Trophoblast cell (in vitro differentiated cells and primary cell): Measurements from ENCODE around the gene ARHGAP6.

Source experiments
- DNase-seq, 2 donors: peaks; one replicate each; pipeline ENCODE4 v3.0.0-alpha.2; 2016
- H2AFZ ChIP-seq: 2 replicates; pipeline ENCODE4 v1.6.1; 2013; ENCODE audit warnings: low read length, moderate library complexity, mild to moderate bottlenecking; ENCODE audit not compliant: insufficient read depth, poor library complexity
- H2AK5ac ChIP-seq: 2 replicates; pipeline ENCODE4 v1.6.1; 2013; ENCODE audit warnings: mild to moderate bottlenecking, low read length
- H2BK120ac ChIP-seq: 2 replicates; pipeline ENCODE4 v1.6.1; 2013; ENCODE audit warnings: low read length, mild to moderate bottlenecking, moderate library complexity; ENCODE audit not compliant: insufficient read depth, poor library complexity
- H2BK12ac ChIP-seq: 2 replicates; pipeline ENCODE4 v1.6.1; 2013; ENCODE audit warnings: mild to moderate bottlenecking, low read length, moderate library complexity
- H2BK5ac ChIP-seq: 2 replicates; pipeline ENCODE4 v1.6.1; 2013; ENCODE audit warnings: low read length, low read depth, moderate library complexity, mild to moderate bottlenecking; ENCODE audit not compliant: poor library complexity
- H3K14ac ChIP-seq: 2 replicates; pipeline ENCODE4 v1.6.1; 2013; ENCODE audit warnings: mild to moderate bottlenecking, low read length
- H3K18ac ChIP-seq: 2 replicates; pipeline ENCODE4 v1.6.1; 2013; ENCODE audit warnings: mild to moderate bottlenecking, low read length
- H3K23ac ChIP-seq: 2 replicates; pipeline ENCODE4 v1.6.1; 2013; ENCODE audit warnings: low read length
- H3K27ac ChIP-seq: 2 replicates; pipeline ENCODE4 v1.5.1; 2013; ENCODE audit warnings: low read depth, mild to moderate bottlenecking, inconsistent platforms, low read length, moderate library complexity
- H3K27me3 ChIP-seq: 2 replicates; pipeline ENCODE4 v1.6.1; 2013; ENCODE audit warnings: inconsistent platforms, mild to moderate bottlenecking, low read length, moderate library complexity; ENCODE audit not compliant: insufficient read depth
- H3K36me3 ChIP-seq, 2 experiments: 1 replicate in 1 of 2; 2 replicates in 1 of 2; pipeline ENCODE4 v1.6.1; 2013; ENCODE audit warnings: low read length in 2 of 2, mild to moderate bottlenecking in 2 of 2, moderate library complexity in 1 of 2; ENCODE audit not compliant: insufficient read depth in 2 of 2, control insufficient read depth in 1 of 2
- H3K4ac ChIP-seq: 2 replicates; pipeline ENCODE4 v1.6.1; 2013; ENCODE audit warnings: low read depth, mild to moderate bottlenecking, low read length, moderate library complexity
- H3K4me1 ChIP-seq, 2 experiments: 1 replicate in 1 of 2; 2 replicates in 1 of 2; pipeline ENCODE4 v1.6.1; 2013; ENCODE audit warnings: low read length in 2 of 2, mild to moderate bottlenecking in 2 of 2, moderate library complexity in 1 of 2; ENCODE audit not compliant: insufficient read depth in 2 of 2, control insufficient read depth in 1 of 2
- H3K4me2 ChIP-seq: 2 replicates; pipeline ENCODE4 v1.6.1; 2013; ENCODE audit warnings: inconsistent platforms, mild to moderate bottlenecking, low read length, moderate library complexity
- H3K4me3 ChIP-seq: 2 replicates; pipeline ENCODE4 v1.5.1; 2013; ENCODE audit warnings: mild to moderate bottlenecking, low read depth, low read length, inconsistent platforms
- H3K79me1 ChIP-seq: one replicate; pipeline ENCODE4 v1.6.1; 2013; ENCODE audit warnings: low read length
- H3K79me2 ChIP-seq: 2 replicates; pipeline ENCODE4 v1.6.1; 2013; ENCODE audit warnings: low read length, mild to moderate bottlenecking; ENCODE audit not compliant: control insufficient read depth, insufficient read depth, poor library complexity
- H3K9ac ChIP-seq: 2 replicates; pipeline ENCODE4 v1.6.1; 2013; ENCODE audit warnings: mild to moderate bottlenecking, low read length
- H3K9me3 ChIP-seq: 2 replicates; pipeline ENCODE4 v1.6.1; 2013; ENCODE audit warnings: low read depth, mild to moderate bottlenecking, control low read depth, inconsistent platforms, low read length; ENCODE audit not compliant: insufficient read depth
- H4K12ac ChIP-seq: 2 replicates; pipeline ENCODE4 v1.6.1; 2013; ENCODE audit warnings: low read depth, mild to moderate bottlenecking, low read length, moderate library complexity
- H4K8ac ChIP-seq: 2 replicates; pipeline ENCODE4 v1.6.1; 2013; ENCODE audit warnings: low read depth, mild to moderate bottlenecking, low read length, moderate library complexity
- H4K91ac ChIP-seq: one replicate; pipeline ENCODE4 v1.6.1; 2013; ENCODE audit warnings: low read depth, mild to moderate bottlenecking, low read length, moderate library complexity
- WGBS: extraction: QIAGEN DNeasy Blood & Tissue Kit; methylation state at CpG from one replicate; pipeline ENCODE4 v1.1.7; 2013; ENCODE audit warnings: missing lambda C conversion rate; ENCODE audit not compliant: insufficient read length, insufficient coverage; ENCODE audit errors: extremely low coverage; 5-methylcytosine and 5-hydroxymethylcytosine counted together

The ARHGAP6 gene

DNA sequence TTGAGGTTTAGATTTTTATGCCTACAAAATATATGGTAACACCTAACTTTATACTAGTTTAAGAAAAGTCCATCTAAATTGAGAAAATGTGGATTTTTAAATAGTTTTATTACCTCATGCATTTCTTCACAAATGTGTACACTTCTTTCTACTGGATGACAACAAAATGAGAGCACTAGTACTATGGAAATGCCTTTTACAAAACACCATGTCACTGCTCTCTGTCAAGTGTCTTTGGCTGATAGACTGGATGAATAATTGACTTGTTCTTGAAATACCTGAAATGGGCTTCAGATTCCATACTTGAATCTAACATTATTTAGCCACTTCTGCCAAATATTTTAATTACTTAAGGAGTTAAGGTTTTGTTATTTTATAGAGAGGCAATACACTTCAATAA lies 323.0 kb downstream of the ARHGAP6 start:
- Histone ChIP-seq H3K27me3 (no peaks in the 10 kb centered on the region), H3K9me3 (no peaks in the 10 kb centered on the region), H3K79me2 (no peaks in the 10 kb centered on the region), H4K12ac (no peak overlapping the region), H3K36me3 (no peaks in the 10 kb centered on the region), H3K4me2 (no peak overlapping the region), H2BK5ac (no peak overlapping the region), H2AFZ (no peak overlapping the region), H3K4me3 (no peak overlapping the region), H2BK120ac (no peak overlapping the region), H3K4ac (no peak overlapping the region), H3K4me1 (no peaks in the 10 kb centered on the region), H3K27ac (no peak overlapping the region), H3K23ac (no peak overlapping the region), H3K14ac (no peak overlapping the region), H2AK5ac (no peak overlapping the region), H3K9ac (no peak overlapping the region), H2BK12ac (no peak overlapping the region), H4K8ac (no peak overlapping the region), H4K91ac (no peak overlapping the region), H3K79me1 (no peaks in the 10 kb centered on the region), H3K18ac (no peak overlapping the region)
- DNase-seq, result no peak

- H3K14ac ChIP-seq, result no peak overlapping the region
- no peak overlapping the region for H3K9ac ChIP-seq
- H3K79me1 ChIP-seq, result no peaks in the 10 kb centered on the region
- H2AFZ ChIP-seq, result no peak overlapping the region
- H3K4me3 ChIP-seq, result no peak overlapping the region
- no peak overlapping the region for H2BK12ac ChIP-seq
- no peak overlapping the region for H3K4me2 ChIP-seq
- H2BK120ac ChIP-seq, result no peak overlapping the region
- no peaks in the 10 kb centered on the region for H3K36me3 ChIP-seq
- peak; percentile 68 to 75 for DNase-seq
- no peak overlapping the region for H4K12ac ChIP-seq
- H4K8ac ChIP-seq, result no peak overlapping the region
- no peak overlapping the region for H2BK5ac ChIP-seq
- H3K4me1 ChIP-seq, result no peaks in the 10 kb centered on the region
- H3K18ac ChIP-seq, result no peak overlapping the region
- no peaks in the 10 kb centered on the region for H3K9me3 ChIP-seq
- no peak overlapping the region for H4K91ac ChIP-seq
- no peaks in the 10 kb centered on the region for H3K27me3 ChIP-seq
- H3K79me2 ChIP-seq, result no peaks in the 10 kb centered on the region
- WGBS, result no CpG with 5 or more reads among the region's 10 CpGs
- H2AK5ac ChIP-seq, result no peak overlapping the region
- H3K4ac ChIP-seq, result no peak overlapping the region
- H3K23ac ChIP-seq, result no peak overlapping the region
- no peak overlapping the region for H3K27ac ChIP-seq
These were observed 324.2 kb downstream of the ARHGAP6 start for GRCh38 chrX:11341274-11342201.

GRCh38 chrX:11337292-11338009 lies 328.3 kb downstream of the ARHGAP6 start:
- Histone ChIP-seq H3K9ac (no peak overlapping the region), H3K4me2 (no peak overlapping the region), H3K14ac (no peak overlapping the region)

DNA sequence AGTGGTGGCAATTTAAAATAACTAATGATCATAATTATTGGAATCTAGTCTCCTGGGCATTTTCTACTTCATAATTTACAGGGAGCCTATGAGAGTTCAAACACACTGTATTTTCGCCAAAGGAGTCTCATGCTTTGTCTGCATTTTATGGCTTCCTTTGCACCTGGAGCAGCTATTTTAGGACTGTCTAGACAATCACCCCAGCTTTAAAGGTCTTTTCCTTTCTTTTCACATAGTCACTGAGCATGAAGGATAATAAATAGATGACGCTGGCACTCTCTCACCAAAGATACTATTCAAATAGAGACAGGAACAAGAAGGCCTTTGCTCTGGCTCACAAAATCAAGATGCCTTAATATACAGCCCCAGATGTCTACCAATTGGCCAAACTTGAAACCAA lies 329.5 kb downstream of the ARHGAP6 start:
- H4K91ac ChIP-seq, result no peak overlapping the region
- no peak overlapping the region for H2BK5ac ChIP-seq
- H3K4me2 ChIP-seq, result no peak overlapping the region
- no peaks in the 10 kb centered on the region for H3K4me1 ChIP-seq
- no peak overlapping the region for H2BK12ac ChIP-seq
- no peak overlapping the region for H3K4ac ChIP-seq
- H3K14ac ChIP-seq, result no peak overlapping the region
- no peak overlapping the region for H3K4me3 ChIP-seq
- H3K27me3 ChIP-seq, result no peaks in the 10 kb centered on the region
- no peak overlapping the region for H3K27ac ChIP-seq
- no peaks in the 10 kb centered on the region for H3K79me2 ChIP-seq
- no peaks in the 10 kb centered on the region for H3K36me3 ChIP-seq
- no peak overlapping the region for H3K18ac ChIP-seq
- no peak overlapping the region for H2AK5ac ChIP-seq
- no peak overlapping the region for H2BK120ac ChIP-seq
- H4K12ac ChIP-seq, result no peak overlapping the region
- no CpG with 5 or more reads among the region's 2 CpGs for WGBS
- no peak for DNase-seq
- no peak overlapping the region for H4K8ac ChIP-seq
- H3K9me3 ChIP-seq, result no peaks in the 10 kb centered on the region
- H3K79me1 ChIP-seq, result no peaks in the 10 kb centered on the region
- no peak overlapping the region for H2AFZ ChIP-seq
- no peak overlapping the region for H3K23ac ChIP-seq
- no peak overlapping the region for H3K9ac ChIP-seq

More at GRCh38 chrX:11337292-11338009, 328.3 kb downstream of the ARHGAP6 start:
- DNase-seq, result no peak
- Histone ChIP-seq H4K91ac (no peak overlapping the region), H3K4me3 (no peak overlapping the region), H3K27ac (no peak overlapping the region), H3K79me1 (no peaks in the 10 kb centered on the region), H2BK5ac (no peak overlapping the region), H3K36me3 (no peaks in the 10 kb centered on the region), H4K12ac (no peak overlapping the region), H4K8ac (no peak overlapping the region), H3K23ac (no peak overlapping the region), H2BK12ac (no peak overlapping the region), H2AFZ (no peak overlapping the region), H3K4me1 (no peaks in the 10 kb centered on the region), H2BK120ac (no peak overlapping the region), H3K27me3 (no peaks in the 10 kb centered on the region), H3K18ac (no peak overlapping the region), H2AK5ac (no peak overlapping the region), H3K4ac (no peak overlapping the region), H3K9me3 (no peaks in the 10 kb centered on the region), H3K79me2 (no peaks in the 10 kb centered on the region)
- no CpG with 5 or more reads among the region's 1 CpG for WGBS
